ENCODE results near the gene PCDHGA1.

DNA sequence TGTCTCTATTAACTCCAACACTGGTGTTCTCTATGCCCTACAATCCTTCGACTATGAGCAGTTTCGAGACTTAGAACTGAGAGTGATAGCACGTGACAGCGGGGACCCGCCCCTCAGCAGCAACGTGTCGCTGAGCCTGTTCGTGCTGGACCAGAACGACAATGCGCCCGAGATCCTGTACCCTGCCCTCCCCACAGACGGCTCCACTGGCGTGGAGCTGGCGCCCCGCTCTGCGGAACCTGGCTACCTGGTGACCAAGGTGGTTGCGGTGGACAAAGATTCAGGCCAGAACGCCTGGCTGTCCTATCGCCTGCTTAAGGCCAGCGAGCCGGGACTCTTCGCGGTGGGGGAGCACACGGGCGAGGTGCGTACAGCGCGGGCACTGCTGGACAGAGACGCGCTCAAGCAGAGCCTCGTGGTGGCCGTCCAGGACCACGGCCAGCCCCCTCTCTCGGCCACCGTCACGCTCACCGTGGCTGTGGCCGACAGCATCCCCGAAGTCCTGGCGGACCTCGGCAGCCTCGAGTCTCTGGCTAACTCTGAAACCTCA, 92.5 kb downstream of the PCDHGA1 start:
- TF ChIP-seq CTCF (IDR thresholded peaks at IDR 0.05) (no peak), POLR2A (IDR thresholded peaks at IDR 0.05) (no peak)
